GM18505 (cell line): ENCODE measurements around the gene TIMP3.
"Not testable (repeated sequence)": the region's sequence is repeated elsewhere in the genome, so short reads cannot be mapped to it uniquely, and the experiment has no call there.

Experiments
- ATAC-seq: cut with Tn5 transposase; IDR thresholded peaks from one replicate; pipeline ENCODE4 v1.9.1; 2021; ENCODE audit not compliant: unreplicated experiment
- POLR2A ChIP-seq: IDR thresholded peaks from 4 replicates; pipeline ENCODE4 v1.6.1; 2011; ENCODE audit warnings: borderline replicate concordance; ENCODE audit not compliant: insufficient read depth, insufficient read length; ENCODE audit errors: extremely low read depth

TIMP3 gene

DNA sequence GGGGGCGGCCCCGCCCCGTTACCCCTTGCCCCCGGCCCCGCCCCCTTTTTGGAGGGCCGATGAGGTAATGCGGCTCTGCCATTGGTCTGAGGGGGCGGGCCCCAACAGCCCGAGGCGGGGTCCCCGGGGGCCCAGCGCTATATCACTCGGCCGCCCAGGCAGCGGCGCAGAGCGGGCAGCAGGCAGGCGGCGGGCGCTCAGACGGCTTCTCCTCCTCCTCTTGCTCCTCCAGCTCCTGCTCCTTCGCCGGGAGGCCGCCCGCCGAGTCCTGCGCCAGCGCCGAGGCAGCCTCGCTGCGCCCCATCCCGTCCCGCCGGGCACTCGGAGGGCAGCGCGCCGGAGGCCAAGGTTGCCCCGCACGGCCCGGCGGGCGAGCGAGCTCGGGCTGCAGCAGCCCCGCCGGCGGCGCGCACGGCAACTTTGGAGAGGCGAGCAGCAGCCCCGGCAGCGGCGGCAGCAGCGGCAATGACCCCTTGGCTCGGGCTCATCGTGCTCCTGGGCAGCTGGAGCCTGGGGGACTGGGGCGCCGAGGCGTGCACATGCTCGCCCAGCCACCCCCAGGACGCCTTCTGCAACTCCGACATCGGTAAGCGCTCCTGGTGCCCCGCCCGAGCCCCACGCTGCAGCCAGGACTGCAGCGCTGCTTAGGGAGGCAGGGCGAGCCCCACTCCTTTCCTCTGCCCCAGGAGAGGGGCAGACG is at the start of gene TIMP3:
TSS of gene TIMP3 (plus strand) at position 169 of the 700 bp plus-strand sequence. CDS start at position 466, 297 bp downstream.
- no peak for ATAC-seq
- no peak for TF ChIP-seq POLR2A

DNA sequence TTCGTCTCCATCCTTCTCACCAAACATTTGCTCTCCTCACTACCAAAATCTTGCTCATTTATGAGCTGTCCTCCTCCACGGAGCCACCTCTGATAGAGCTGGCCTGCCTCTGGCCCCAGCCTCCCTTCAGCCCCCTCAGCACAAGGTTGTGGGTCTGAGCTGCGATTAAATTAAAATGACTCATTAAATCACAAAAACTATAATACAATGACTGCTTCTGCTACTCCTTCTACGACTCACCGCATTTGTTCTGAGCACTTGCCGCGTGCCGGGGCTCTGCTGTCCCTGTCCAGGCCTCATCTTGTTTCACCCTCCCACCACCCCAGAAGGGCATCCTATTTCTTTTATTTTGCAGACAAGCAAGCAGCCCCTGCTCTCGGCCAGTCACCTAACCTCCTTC is 49.2 kb upstream of the TIMP3 start:
- no peak for ATAC-seq
- TF ChIP-seq POLR2A, result no peak

DNA sequence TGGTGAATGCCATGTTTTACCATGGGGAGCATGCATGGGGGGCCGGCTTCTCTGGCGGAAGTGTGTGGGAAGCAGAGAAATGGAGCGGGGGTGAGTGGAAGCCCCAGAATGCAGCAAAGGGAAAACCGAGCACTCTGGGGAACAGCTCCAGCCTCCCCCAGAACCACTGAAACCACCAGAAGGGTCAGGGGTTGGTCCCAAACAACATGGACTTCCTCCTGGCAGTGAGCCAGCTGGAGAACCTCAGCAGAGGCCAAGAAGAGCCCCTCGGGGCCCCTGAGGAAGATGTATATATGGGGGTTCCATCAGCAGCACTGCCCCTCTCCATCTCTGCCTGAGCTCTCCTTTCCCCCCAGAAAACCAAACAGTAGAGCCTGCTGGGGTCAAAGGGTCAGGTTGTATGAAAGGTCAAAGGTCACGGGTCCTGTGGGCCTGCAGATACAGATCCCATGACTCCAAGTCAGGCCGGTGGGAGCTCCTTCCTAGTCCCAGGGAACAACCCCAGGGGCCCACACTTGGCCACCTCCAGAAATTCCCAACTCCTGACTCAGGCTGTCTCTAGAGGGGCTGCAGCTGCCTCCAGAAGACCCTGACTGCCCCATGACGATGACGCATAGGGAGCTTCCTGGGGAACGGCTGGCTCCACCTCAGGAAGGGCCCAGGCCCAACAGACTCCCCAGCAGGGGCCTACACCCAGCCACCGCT is 48.5 kb upstream of the TIMP3 start:
- ATAC-seq, result no peak
- TF ChIP-seq POLR2A, result no peak

DNA sequence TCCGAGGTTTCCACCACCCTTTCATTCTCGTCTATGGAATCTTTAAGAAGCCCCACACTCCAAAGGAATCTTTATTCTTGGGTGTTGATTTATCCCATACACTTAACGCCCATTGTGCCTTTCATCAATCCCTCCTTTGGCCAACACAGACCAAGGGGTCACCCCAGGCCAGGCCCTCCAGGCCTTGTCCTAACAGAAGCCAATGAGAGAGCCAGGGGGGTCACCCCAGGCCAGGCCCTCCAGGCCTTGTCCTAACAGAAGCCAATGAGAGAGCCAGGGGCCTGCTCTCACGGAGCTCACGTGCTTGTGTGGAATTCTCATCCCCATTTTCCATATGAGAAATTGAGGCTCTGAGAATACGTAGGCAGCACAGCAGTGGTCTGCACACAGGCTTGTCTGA is 47.9 kb upstream of the TIMP3 start:
- no peak for TF ChIP-seq POLR2A
- no peak for ATAC-seq

DNA sequence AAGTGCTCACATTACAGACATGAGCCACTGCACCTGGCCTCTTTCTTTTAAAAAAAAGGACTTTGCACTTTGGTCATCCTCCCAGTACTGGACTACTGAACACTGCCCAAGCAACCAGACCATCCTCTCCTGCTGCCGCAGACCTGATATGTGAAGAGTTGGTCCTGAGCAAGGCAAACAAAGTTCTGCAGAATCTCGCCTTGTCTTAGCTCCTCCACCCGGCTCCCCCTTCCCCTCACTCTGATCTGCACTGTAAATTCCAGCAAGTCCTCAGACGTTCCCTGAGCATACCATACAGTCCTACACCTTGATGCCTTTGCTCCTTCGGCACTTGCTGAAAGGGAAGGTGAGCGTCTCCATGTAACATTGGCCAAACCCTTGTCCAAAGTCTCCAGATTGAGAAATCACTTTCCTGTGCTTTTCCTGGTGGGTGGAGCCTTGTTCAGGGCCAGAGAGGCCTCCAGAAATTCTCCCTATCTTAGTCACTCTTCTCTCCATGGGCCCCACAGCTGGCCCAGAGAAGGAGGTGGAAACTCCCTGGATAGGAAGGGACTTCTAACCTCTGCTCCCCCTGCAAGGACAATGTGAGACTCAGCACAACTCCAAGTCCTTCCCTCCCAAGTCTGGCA is 47.0 kb upstream of the TIMP3 start:
- TF ChIP-seq POLR2A, result no peak
- no peak for ATAC-seq

DNA sequence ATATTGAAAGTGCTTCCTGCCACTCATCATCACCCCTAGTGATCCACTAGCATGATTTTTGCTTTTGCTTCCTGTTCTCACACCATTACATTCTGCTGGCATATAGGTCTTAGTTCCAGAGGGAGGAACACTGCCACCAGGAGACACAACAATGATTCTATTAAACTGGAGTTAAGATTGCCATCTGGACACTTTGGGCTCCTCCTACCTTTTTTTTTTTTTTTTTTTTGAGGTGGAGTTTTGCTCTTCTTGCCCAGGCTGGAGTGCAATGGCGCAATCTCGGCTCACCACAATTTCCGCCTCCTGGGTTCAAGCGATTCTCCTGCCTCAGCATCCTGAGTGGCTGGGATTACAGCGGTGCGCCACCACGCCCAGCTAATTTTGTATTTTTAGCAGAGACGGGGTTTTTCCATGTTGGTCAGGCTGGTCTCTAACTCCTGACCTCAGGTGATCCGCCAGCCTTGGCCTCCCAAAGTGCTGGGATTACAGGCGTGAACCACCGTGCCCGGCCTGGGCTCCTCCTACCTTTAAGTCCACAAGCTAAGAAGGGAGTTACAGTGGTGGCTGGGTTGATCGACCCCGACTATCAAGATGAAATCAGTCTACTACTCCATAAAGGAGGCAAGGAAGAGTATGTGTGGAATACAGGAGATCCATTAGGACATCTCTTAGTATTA is 44.3 kb upstream of the TIMP3 start:
- not testable (repeated sequence) for ATAC-seq

DNA sequence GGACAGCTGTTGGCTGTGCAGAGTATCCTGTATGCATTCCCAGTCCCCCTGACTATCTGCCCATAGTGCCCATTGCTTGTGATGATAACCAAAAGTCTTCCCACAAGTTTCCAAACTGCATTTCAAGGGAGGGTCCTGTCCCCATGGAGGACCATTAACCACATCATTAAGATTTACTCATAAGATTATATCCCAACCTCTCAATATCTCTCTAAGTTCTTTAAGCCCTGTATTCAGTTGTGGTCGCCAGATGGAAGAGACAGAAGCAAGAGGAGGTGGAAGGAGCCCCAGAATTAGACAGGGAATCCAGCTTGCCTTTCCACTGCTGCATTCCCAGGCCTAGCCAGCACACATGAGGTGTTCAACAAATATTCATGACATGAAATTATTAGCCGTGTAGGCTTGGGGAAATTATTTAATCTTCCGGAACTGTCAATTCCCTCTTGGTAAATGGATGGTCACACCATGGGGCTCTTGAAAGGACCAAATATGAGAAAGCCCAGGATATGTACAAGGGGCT is 42.6 kb upstream of the TIMP3 start:
- TF ChIP-seq POLR2A, result no peak
- no peak for ATAC-seq

DNA sequence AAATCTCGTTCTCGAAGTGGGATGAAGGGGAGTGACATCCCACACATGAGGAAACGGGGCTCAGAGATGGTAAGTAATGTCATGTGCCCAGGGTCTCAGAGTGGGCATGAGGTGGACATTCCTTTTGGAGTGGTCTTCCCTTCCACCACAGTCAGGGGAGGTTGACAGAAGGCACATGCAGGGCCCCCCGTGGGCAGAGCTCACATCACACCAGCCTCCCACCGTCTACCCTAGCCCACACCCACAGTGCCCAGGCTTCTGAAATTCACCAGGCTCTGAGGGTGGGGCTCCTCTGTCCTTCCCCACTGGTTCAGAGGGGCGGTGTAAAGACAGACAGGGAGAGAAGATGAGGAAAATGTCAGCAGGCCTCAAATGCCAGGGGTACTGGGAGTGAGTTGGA is 41.1 kb upstream of the TIMP3 start:
- ATAC-seq, result no peak
- TF ChIP-seq POLR2A, result no peak

DNA sequence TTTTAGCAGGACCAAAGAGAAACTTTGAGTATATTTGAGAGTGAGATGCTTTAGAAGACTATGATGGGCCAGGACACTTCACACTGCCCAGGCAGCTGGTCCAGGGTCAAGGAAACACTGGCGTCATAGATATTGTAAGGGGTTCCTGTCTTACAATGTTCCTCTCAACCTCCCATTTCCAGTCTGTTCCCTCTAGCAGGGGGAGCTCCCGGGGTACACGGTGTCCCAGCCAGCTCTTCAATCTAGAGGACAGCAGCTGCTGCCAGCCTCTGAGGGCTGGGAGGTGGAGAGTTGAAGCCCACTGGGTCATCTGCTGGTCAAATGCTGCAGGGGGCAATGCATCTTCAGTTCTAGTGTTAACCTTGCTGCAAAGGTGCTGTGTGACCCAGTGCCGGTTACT is 40.7 kb upstream of the TIMP3 start:
- ATAC-seq, result no peak
- TF ChIP-seq POLR2A, result no peak

DNA sequence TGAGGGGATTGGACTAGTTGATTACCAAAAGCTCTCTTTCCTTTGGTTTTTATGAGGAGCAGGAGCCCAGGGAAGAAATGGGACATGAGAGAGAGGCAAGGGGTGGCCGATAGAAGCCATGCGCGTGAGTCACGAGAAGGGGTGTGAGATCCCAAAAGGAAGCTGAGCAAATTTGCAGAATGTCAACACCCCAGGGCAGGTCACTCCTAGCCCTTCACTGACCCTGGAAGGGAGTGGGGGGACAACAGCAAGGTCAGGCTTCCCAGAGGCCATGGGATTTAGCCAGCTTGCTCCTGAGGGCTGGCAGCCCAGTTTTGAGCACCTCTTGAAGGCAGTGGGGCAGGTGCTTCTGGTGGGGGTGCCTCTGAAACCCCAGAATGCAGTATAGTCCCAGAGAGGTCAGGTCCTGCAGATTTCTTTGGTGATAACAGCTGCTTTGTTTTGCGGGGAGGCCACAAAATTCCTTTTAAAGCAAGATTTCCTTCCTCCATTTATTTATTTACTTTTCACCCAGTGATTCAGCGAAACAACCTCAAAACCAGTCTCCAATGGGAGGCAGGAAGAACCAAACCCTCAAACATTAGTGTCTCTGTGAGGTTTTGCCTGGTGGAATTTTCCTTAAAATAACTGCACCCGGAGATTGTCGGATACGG is 40.1 kb upstream of the TIMP3 start:
- TF ChIP-seq POLR2A, result no peak
- no peak for ATAC-seq

DNA sequence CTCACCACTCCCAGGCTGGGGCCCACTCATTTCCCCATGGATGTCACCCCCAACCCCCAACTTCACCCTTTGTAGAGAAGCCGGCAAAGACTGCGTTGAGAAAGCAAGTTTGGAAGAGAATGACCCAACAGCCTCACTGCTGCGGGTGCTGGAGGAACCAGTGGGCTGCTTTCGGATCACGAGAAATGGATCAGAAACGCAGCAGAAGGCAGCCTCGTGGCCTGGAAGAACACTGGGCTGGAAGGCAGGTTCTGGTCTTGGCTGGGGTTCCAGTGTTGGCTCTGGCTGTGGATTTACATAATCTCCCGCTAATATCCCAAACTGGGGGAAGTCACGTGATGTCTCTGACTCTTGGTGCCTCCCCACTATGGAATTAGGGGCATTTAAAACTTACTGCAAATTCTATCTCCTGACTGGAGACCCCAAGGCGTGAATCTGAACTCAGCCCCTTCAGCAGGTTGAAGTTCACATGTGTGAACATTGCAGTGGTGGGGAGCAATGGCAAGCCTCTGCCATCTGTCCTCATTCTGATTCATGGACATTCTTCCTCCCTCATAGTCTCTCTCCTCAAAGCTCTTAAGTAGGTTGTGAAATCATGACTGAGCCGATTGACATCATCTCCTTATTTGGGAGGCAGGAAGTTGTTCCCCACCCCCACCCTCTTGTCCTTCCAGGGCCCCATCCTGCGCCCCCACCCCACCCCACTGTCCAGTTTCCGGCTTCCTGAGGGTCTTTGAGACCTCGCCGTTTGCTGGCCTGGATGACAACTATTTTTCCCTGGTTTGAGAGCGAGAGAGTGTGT is 37.0 kb upstream of the TIMP3 start:
- no peak for ATAC-seq
- TF ChIP-seq POLR2A, result no peak

DNA sequence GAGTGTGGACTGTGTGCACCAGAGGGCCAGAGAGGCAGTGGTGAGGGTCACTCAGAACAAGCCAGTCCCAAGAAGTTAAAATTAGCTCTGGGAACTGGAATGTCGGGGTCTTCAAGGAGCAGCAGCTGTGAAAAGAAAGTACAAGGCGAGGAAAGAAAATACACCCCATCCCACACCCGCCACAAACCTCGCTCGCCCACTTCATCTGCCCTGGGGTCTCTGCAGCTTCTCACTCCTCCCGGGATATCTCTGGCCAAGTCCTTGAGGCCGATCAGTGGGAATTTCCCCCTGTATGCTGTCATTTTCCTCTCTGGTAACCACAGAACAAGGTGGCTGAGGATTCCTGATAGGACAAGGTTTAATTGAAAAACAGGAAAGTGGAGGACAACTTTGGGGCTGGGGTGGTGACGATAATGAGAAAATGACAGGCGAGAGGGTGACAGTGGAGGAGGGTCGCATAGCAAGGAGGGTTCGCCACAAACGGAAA is 36.3 kb upstream of the TIMP3 start:
- ATAC-seq, result no peak
- no peak for TF ChIP-seq POLR2A
